OCI-LY3 (cell line): Measurements from ENCODE around the gene ARID1B.

Experiments
- H2AFZ ChIP-seq: fragments of 200-600, 300-600 bp; shearing (Covaris generic); 2 replicates; pipeline ENCODE4 v1.6.0; 2014; ENCODE audit warnings: antibody characterized with exemption, low read depth, low read length
- H3K27ac ChIP-seq: fragments of 200-600, 300-600 bp; sonication (generic); 2 replicates; pipeline ENCODE4 v1.5.1; 2014; ENCODE audit warnings: mild to moderate bottlenecking, low read length, moderate library complexity, mixed read lengths
- H3K27me3 ChIP-seq: fragments of 200-600, 300-600 bp; sonication (generic); 2 replicates; pipeline ENCODE4 v1.6.1; 2014; ENCODE audit warnings: low read depth, low read length, mixed read lengths
- H3K36me3 ChIP-seq: fragments of 200-600, 300-600 bp; sonication (generic); replicated peaks from 2 replicates; pipeline ENCODE3; 2014; ENCODE audit warnings: low read depth, low read length, mixed read lengths
- H3K4me1 ChIP-seq: fragments of 300-600, 200-600 bp; sonication (generic); 2 replicates; pipeline ENCODE4 v1.6.1; 2014; ENCODE audit warnings: low read length, mixed read lengths
- H3K4me2 ChIP-seq: fragments of 200-600, 300-600 bp; sonication (generic); 2 replicates; pipeline ENCODE4 v1.6.1; 2014; ENCODE audit warnings: low read length, mixed read lengths
- H3K4me3 ChIP-seq: fragments of 300-600, 200-600 bp; sonication (generic); 2 replicates; pipeline ENCODE4 v1.5.1; 2014; ENCODE audit warnings: antibody characterized with exemption, mild to moderate bottlenecking, low read length, moderate library complexity
- H3K79me2 ChIP-seq: fragments of 300-600, 200-600 bp; shearing (Covaris generic); 2 replicates; pipeline ENCODE4 v1.6.1; 2014; ENCODE audit warnings: mild to moderate bottlenecking, low read length, mixed read lengths
- H3K9ac ChIP-seq: fragments of 300-600, 200-600 bp; shearing (Covaris generic); 2 replicates; pipeline ENCODE4 v1.6.0; 2014; ENCODE audit warnings: mild to moderate bottlenecking, low read length, moderate library complexity
- H3K9me3 ChIP-seq: fragments of 200-600, 300-600 bp; shearing (Covaris generic); 2 replicates; pipeline ENCODE4 v1.6.1; 2014; ENCODE audit warnings: low read length, mixed read lengths; ENCODE audit not compliant: insufficient read depth
- H4K20me1 ChIP-seq: fragments of 200-600, 300-600 bp; sonication (generic); 2 replicates; pipeline ENCODE4 v1.6.1; 2016; ENCODE audit warnings: low read length, mixed read lengths; ENCODE audit not compliant: insufficient read depth
- EZH2phosphoT487 ChIP-seq: fragments of 200-600 bp; shearing (Covaris generic); IDR thresholded peaks from 2 replicates; pipeline ENCODE4 v1.6.1; 2018; ENCODE audit warnings: antibody characterized with exemption, mixed run types, low read depth
- TF ChIP-seq, protein P1 (sequence below): fragments of 200-600, 300-600 bp; sonication (generic); IDR thresholded peaks from 2 replicates; pipeline ENCODE4 v1.5.1; 2014; ENCODE audit warnings: antibody characterized with exemption, low read length, low read depth

ARID1B gene

DNA sequence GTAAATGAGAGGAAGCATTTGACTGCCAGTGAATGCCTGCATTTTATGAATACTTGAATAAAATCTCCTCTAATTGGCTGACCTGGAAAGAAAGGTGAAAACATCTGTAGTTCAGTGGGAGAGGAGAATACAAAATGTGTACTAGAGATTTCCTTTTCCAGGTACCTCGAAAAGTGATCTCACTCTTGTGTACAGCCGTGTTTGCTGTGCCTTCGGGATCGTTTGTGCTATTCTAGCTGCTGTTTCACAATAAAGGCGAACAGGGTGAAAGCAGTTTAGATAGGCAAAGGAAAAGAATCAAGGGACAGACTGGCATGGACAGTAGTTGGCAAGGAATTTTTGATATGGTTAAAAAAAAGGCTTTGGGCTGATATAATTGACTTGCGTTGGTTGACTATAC, 112.3 kb downstream of the ARID1B start:
- Histone ChIP-seq H4K20me1 (peaks cover 23% of the 10 kb centered on the region), H2AFZ (no peak overlapping the region), H3K9me3 (no peaks in the 10 kb centered on the region), H3K27ac (no peak overlapping the region), H3K27me3 (no peaks in the 10 kb centered on the region), H3K79me2 (peaks cover 63% of the 10 kb centered on the region), H3K9ac (no peak overlapping the region), H3K4me1 (peaks cover 17% of the 10 kb centered on the region), H3K36me3 (no peaks in the 10 kb centered on the region), H3K4me3 (no peak overlapping the region), H3K4me2 (no peak overlapping the region)
- TF ChIP-seq EZH2phosphoT487: no peak
- TF ChIP-seq, protein P1, sequence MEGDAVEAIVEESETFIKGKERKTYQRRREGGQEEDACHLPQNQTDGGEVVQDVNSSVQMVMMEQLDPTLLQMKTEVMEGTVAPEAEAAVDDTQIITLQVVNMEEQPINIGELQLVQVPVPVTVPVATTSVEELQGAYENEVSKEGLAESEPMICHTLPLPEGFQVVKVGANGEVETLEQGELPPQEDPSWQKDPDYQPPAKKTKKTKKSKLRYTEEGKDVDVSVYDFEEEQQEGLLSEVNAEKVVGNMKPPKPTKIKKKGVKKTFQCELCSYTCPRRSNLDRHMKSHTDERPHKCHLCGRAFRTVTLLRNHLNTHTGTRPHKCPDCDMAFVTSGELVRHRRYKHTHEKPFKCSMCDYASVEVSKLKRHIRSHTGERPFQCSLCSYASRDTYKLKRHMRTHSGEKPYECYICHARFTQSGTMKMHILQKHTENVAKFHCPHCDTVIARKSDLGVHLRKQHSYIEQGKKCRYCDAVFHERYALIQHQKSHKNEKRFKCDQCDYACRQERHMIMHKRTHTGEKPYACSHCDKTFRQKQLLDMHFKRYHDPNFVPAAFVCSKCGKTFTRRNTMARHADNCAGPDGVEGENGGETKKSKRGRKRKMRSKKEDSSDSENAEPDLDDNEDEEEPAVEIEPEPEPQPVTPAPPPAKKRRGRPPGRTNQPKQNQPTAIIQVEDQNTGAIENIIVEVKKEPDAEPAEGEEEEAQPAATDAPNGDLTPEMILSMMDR: no peak

DNA sequence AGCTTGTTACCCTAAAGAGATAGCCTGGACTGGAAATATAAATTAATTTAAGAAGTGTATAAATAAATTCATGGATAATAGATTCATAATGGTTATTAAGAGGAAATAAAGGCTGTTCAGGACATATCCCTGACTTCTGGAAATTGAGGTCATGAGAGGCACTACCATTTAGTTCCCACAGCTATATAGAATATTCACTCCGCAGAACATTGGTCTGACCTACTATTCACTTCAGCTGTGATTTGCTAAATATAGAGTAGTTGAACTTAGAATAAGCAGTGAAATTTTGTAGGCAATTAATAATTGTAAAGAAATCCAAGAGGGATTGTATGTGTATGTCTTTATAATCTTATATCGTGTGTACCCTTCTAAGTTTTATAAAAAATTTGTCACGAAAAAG, 112.8 kb downstream of the ARID1B start:
- Histone ChIP-seq H3K4me1 (peaks cover 17% of the 10 kb centered on the region), H3K4me3 (no peak overlapping the region), H3K4me2 (no peak overlapping the region), H3K27me3 (no peaks in the 10 kb centered on the region), H3K27ac (no peak overlapping the region), H4K20me1 (peaks cover 22% of the 10 kb centered on the region), H3K36me3 (no peaks in the 10 kb centered on the region), H2AFZ (no peak overlapping the region), H3K79me2 (peaks cover 64% of the 10 kb centered on the region), H3K9ac (no peak overlapping the region), H3K9me3 (no peaks in the 10 kb centered on the region)
- TF ChIP-seq, protein P1: no peak

DNA sequence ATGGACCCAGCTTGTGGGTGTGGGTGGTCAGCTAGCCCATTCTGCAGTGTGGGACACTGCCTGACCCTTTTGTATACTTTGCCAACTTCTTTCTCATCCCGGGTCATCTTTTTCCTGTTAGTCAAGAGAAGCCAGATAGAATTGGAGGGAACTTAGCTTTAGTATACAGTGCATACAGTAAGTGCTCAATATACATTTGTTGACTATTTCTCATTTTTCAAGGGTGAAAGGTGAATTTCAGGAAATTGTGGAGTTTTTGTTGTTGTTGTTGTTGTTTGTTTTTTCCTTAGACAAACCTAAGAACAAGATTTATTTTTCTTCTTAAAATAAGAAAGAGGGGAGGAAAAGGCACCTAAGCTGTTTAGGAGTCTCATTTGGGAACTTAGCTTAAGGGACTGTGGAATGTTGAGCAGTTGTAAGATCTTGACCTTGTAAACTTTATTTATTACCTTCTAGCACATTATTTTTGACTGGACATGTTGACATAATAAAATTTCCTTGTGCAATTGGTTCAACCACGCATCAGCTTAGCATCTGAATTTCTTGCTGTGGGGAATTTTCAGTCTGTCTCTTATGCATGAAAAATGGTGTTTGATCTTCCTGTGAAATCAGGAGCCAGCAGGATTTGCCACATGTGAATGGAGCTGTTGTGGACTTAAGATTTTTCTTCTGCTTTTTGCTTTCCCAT, 113.6 kb downstream of the ARID1B start:
- Histone ChIP-seq H3K9ac (no peak overlapping the region), H3K27ac (no peak overlapping the region), H4K20me1 (peaks cover 26% of the 10 kb centered on the region), H2AFZ (no peak overlapping the region), H3K9me3 (no peaks in the 10 kb centered on the region), H3K4me3 (no peak overlapping the region), H3K4me2 (no peak overlapping the region), H3K27me3 (no peaks in the 10 kb centered on the region), H3K4me1 (peaks cover 13% of the 10 kb centered on the region), H3K79me2 (peaks cover 63% of the 10 kb centered on the region), H3K36me3 (no peaks in the 10 kb centered on the region)
- TF ChIP-seq, protein P1: no peak
- no peak for TF ChIP-seq EZH2phosphoT487

DNA sequence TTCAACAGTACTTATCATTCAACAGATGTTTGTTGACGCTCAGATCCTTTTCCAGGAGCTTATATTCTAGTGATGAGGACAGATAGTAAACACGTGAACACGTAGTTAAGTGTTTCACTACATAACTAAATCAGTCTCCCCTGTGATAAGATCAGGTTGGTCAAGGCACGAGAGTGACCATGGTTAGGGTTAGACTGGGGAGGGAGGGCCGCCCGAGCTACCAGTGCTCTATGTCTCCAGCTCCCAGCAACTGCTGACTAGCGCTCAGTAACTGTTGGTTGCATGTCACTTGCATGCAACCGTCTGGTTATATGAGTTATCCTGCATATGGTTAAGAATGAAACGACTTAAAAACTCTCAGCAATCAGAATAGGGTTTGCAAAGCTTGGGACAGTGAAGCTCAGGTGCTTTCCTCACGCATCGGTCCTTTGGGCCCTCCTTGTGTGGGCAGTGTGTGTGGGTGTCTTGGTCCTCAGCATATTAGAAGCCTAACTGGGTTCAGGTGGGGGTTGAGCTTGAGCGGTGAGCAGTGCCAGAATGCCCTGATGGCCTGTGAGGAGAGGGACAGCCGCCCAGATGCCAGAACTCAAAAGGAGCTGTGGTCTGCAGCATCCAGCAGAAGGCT, 120.8 kb downstream of the ARID1B start:
- Histone ChIP-seq H3K79me2 (peaks cover 37% of the 10 kb centered on the region), H3K27ac (no peak overlapping the region), H3K4me3 (no peak overlapping the region), H3K4me2 (no peak overlapping the region), H3K9ac (no peak overlapping the region), H2AFZ (no peak overlapping the region), H3K36me3 (no peaks in the 10 kb centered on the region), H4K20me1 (peaks cover 29% of the 10 kb centered on the region), H3K9me3 (no peaks in the 10 kb centered on the region), H3K27me3 (no peaks in the 10 kb centered on the region), H3K4me1 (no peaks in the 10 kb centered on the region)
- TF ChIP-seq, protein P1: no peak
- no peak for TF ChIP-seq EZH2phosphoT487
